HG02970 (cell line): ENCODE data around the gene APH1A.
"Not testable (repeated sequence)": the region's sequence is repeated elsewhere in the genome, so short reads cannot be mapped to it uniquely, and the experiment has no call there.

Source experiments
- ATAC-seq: cut with Tn5 transposase; IDR thresholded peaks from one replicate; pipeline ENCODE4 v1.9.1; 2021; ENCODE audit warnings: mild to moderate bottlenecking, moderate library complexity, moderate number of reproducible peaks; ENCODE audit not compliant: unreplicated experiment, low FRiP score

The APH1A gene

DNA sequence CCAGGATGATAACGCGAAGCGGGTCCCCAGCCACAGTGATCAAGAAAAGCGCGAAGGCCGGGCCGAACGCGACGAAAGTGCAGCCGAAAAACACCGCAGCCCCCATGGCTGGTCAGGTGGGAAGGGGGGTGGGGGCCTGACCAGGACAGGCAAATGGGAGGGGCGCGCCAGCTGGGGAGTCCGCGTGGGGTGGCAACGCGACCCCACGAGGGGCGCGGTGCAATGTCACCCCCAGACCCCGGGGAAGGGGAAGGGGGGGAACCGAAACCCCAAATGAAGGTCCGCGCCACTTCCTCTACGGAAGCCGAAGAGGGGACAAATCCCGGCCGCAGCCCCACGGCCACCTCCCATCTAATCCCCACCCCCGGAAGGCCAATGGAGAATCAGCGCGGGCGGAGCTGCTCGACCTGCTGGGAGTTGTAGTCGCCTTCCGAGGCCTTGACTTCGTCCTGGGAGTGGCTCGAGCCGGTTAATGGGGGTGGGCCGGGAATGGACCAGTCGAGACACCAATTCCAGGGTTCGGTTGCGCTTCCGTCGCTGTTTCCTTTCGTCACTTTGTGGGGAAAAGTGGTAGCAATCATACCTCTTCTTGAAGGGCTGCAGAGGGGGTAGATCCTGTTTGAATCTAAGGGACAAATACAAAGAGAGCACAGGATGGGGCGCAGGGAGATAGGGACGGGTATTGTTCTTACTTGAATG, at the start of gene APH1A:
Gene APH1A, minus strand, starts transcription at position 312 of the 699 bp plus-strand sequence. Its CDS starts 206 bp downstream, at position 106.
- ATAC-seq, result peak; percentile 77

DNA sequence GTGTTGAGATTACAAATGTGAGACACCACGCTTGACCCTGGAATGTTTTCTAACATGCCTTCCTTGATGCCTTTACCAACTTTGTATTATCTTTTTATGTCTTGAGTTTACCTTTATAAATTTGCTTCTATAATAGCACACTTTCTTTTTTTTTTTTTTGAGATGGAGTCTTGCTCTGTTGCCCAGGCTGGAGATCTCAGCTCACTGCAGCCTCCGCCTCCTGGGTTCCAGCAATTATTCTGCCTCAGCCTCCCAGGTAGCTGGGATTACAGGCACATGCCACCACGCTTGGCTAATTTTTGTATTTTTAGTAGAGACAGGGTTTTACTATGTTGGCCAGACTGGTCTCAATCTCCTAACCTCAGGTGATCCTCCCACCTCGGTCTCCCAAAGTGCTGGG, 45.9 kb upstream of the APH1A start:
- not testable (repeated sequence) for ATAC-seq

DNA sequence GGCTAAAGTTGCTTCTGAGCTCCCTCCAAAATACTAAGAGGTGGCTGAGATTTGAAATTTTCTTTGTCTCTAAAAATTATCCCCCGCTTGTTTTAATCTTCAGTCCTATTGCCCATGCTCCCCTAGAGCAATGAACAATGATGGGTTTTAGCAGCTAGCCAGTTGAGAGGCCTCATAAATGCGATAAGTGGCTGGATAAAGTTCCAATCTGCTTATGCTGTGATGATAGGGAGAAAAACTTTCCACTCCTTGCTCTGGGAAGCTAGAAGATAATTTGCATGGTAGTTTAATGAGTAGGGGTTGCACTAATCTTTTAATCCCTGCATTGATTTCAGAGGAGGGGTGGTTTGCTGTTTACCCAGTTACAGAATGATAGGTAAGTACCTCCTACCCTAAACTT, 42.9 kb upstream of the APH1A start:
- no peak for ATAC-seq

DNA sequence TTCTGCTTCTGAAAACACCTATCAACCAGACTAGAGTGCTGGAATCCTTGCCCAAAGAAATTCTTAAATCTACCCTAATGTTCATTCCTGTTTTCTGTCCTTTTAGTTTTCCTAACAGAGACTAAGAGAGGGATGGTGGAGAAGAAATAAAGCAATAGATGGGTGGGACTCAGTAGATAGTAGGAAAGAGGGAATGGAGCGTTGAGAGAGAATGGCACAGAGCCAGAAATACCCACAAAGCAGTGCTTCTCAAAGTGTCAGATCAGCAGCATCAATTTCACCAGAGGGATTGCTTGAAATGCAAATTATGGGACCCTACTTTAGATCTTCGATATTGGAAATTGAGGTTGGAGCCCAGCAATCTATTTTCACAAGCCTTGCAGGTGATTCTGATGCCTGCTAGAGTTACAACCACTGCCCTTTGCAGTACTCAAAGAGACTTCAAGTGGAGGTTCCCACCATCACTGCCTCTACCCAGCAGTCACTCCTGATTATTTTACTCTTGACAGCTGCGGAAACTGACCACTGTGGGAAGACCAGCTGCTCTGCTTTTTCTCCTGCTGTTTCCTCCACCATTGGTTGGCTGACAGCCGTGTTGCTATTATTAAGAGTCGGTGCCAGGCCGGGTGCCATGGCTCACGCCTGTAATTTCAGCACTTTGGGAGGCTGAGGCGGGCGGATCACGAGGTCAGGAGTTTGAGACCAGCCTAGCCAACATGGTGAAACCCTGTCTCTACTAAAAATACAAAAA, 41.1 kb upstream of the APH1A start:
- no peak for ATAC-seq

DNA sequence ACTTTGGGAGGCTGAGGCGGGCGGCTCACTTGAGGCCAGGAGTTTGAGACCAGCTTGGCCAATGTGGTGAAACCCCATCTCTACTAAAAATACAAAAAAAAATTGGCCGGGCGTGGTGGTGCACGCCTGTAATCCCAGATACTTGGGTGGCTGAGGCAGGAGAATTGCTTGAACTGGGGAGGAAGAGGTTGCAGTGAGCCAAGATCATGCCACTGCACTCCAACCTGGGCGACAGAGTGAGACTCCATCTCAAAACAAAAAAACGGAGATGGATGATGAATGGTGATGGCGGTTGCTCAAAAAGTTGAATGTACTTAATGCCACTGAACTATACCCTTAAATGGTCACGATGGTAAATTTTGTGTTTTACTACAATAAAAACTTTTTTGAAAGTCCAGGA, 39.8 kb upstream of the APH1A start:
- not testable (repeated sequence) for ATAC-seq

DNA sequence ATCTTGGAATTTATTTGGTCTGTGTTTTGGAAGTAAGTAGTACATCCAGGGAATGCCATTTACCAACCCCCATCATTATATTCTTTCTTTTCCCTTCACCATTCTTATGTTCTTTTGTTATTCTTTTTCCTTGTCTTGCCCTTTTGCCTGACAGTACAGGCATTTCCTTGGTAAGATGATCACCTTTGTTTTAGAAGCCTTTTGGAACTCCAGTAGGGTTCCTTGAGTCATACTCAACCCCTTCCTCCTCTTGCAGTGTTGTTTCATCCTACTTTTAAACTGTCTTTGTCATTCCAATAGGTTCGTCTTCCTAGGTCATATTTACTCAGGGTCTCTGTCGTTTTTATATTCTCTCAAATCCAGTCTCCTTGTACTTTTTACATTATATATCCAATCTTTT, 34.1 kb upstream of the APH1A start:
- no peak for ATAC-seq

DNA sequence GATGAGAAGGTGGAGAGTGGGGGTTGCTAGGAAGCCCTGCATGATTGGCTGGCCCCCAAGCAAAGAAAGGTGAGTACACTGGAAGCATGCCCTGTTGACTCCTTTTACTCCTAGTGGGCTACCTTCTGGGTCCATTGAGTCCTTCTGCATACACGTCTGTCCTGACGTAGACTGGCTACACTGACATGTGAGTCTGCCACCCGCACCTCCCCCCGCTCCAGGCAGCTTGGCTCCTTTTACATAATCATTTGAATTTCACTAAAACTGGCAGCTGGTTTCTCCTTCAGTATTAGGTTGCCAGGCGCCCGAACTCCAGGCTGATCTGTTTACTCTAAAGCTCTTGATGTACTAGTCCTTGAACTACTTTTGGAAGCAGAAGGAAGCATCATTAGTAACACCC, 33.5 kb upstream of the APH1A start:
- no peak for ATAC-seq

DNA sequence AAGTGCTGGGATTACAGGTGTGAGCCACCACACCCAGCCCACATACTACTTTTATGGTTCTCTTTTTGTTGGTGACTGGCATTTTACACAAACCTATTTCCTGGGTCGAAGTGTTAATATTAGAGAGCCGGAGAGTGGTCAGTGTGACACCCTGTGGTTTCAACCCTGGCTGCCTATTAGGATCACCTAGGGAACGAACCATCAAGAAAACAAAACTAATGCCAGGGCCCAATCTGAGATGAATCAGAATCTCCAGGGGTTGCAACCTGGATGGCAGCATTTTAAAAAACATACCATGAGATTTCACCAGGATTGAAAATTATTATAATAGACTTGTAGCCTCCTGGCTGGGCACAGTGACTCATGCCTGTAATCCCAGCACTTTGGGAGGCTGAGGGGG, 30.9 kb upstream of the APH1A start:
- no peak for ATAC-seq

DNA sequence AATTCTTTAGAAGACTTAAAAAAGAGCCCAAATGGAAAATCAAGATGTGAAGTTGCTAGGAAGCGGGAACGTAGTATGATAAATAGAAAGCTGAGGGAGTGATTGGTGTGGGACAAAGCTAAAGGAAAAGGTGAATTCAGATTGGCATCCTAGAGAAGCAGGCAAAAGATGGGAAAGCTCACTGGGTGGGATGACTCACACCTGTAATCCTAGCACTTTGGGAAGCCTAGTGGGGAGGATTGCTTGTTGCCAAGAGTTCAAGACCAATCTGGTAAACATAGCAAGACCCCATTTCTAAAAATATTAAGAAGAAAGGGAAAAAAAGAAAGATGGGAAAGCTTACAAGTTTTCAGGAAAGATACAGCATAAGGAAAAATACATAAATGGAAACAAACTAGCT, 26.7 kb upstream of the APH1A start:
- ATAC-seq, result no peak

DNA sequence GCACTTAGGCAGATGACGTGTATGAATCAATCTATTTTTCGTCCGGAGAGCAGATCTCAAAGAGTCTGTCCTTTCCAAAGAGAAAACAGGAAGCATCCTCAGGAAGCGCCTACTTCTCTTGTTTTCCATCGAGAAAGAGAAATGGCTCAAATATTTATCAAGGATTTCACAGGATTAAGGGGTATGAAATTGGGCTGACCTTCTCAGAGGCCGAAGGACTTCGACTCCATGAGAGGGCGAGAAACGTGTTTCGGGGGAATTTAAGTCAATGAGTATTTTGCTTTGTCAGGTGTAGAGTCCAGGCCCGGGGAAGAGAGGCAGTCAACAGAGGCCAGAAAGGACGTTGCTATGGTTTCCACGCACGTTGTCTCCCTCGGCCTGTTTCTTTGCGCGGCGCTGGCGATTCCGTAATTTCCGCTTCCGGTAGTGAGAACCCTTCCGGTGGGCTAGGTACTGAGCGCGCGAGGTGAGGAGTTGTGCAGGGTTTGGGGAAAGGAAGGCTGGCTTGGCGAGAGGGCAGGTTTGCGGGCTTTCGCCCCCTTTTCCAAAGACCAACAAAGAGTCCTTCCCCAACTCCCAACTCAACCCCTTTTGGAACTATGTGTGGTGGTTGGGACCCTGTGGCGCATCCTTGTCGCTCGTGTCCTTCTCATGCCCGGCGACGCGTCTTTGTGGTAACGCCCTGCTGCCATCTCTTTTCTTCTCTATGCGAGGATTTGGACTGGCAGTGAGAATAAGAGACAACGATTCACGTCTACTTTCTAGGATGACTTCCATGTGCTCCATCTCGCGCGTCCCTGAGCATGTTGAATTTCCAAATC, 24.8 kb upstream of the APH1A start, which contains the start of gene MRPS21:
Gene MRPS21, plus strand, starts transcription at position 429 of the 821 bp plus-strand sequence. CDS start 506 bp downstream, outside the sequence.
- peak; percentile 79 for ATAC-seq

DNA sequence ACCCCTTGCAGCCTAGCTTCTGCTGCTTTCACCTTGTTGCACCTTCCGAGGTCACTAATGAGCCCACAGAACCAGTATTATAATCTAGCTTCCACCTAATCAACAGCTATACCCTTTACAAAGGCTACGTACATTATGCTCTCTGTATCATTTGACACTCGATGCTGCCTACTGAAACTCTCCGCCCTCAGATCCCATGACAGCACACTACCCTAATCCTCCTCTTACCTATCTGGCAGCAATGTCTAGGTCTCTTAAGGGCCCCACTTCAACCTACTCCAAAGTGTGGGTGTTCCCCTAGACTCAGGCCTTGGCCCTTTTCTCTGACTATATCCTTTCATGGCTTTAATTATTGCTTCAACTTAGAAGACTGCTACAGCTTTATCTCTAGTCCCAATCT, 20.0 kb upstream of the APH1A start:
- no peak for ATAC-seq

DNA sequence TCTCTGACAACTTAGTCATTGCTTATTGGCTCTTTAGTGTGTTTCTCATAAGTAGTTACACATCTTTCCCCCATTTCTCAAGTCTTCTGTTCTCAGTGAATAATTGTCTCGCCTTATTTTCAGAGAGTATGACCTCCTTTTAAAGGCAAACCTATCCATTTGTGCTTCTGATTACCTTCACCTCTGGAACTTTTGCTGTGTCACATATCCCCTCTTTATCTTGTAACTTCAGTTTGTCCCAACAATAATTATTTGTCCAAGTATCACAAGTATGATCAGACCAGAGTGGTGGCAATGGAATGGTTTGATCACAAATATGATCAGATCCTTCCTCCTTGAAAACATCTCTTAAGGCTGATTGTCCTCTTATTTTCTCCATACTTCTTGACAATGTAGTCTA, 19.6 kb upstream of the APH1A start:
- no peak for ATAC-seq

DNA sequence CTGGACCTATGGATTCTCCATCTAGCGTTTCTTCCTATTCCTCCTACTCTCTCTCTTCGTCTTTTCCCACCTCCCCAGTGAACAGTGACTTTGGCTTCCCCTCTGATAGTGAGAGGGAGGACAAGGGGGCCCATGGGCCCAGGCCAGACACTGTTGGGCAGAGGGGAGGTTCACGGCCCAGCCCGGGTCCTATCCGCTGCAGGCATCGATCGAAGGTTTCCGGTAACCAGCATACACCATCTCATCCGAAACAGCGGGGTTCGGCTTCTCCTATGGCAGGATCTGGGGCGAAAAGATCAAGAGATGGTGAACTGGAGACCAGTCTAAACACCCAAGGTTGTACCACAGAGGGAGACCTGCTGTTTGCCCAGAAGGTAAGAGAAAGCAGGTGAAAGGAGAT, 14.4 kb upstream of the APH1A start:
- no peak for ATAC-seq

DNA sequence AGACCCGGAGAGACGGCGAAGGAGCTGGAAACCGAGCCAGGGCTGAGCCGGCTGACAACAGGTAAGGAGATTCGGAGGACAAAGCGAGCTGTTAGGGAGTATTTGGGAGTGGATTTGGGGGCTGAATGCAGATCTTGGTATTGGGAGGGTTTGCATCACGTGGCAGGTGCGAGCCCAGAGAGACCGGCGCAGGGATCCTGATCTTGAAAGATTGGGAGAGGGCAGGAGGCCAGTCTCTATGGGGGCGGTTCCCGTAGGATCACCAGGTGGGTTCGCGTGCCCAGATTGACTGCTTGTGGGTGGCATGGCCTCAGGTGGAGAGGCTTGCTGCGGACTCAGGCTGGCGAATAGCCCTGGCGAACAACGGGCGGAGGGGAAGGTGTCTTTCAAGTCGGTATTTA, 13.7 kb upstream of the APH1A start:
- no peak for ATAC-seq

DNA sequence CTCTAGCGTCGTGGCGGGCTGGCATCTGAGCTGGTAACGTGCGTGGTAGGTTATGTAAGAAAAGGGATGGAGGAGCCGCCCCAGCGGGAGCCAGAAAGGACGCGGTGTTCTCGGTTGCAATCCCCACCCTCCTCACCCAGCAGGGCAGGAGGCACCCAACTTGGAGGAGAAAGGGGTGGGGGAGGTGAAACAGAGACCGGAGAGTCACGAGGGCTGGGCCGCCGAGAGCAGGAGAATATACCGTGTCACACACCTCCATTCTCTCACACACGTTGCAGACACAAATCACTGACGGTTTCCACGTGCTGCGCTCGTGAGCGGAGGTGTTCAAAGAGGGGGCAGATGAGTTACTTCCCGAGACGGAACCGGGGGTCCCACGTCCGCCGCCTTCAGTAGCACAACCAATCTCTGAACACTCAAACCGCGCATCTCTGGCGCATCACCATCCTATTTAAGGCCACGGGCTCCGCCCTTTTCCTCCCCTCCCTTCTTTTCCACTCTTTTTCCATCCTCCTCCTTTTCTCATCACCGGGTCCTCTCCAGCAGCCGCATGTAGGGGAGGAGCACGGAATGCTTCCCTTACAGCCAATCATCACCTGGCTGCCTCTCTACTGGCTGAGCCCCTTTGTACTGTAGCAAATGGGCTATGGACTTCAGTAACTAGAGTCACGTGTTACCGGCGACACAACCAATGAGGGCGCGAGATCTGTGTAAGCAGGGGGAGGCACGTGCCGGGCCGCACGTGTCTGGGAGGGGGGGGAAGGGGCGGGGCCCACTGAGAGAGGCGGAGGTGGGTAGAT, 13.1 kb upstream of the APH1A start, which contains the start of gene CIART:
Gene CIART, plus strand, starts transcription at position 797 of the 800 bp plus-strand sequence. CDS start 714 bp downstream, outside the sequence.
- no peak for ATAC-seq

DNA sequence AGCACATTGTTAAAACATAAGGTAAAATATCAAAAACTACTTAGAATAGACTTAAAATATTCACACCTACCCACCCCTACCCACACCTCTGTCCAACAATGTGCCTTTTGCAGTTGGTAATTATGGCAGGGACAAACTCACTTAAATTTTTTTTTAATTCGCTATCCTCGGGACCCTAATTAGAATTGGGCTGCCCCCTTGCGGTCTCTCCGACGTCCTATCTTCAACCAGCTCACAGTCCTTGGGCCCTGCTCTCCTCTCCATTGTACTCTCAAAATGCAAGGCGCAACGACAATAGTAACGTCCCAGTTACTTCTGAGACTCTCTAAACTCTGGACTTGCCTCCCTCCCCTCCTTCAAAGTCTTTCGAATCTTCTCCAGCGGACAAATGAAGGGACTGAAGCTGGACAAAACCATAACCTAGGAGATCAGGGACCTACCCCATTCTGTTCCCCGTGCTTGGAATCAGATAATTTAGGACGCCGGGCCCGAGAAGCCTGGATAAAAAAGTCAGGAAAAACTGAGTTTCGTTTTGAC, 12.5 kb upstream of the APH1A start:
- no peak for ATAC-seq

DNA sequence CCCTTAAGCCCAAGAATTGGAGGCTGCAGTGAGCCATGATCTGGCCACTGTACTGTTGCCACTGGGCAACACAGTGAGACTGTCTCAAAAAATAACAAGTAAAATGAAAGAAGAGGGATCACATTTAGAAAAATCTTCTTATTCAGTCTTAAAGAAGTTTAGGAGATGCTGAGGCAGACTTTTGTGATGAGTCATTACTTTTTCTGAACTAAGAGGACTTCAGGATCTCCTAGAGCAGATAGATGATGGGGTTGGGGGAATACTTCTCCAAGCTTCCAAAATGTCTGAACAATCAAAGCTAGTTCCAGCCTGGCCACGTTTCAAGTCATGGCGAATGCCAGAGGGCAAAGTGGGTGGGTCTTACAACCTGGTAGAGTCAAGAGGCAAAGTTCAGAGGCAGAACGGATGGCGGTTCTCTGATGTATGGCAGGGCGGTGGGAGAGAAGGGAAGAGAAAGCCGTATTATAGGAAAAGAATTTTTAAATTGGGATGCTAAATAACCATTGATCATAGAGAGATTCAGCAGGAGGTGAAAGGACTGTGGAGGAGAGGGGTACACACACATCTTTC, 11.4 kb upstream of the APH1A start:
- ATAC-seq, result no peak

DNA sequence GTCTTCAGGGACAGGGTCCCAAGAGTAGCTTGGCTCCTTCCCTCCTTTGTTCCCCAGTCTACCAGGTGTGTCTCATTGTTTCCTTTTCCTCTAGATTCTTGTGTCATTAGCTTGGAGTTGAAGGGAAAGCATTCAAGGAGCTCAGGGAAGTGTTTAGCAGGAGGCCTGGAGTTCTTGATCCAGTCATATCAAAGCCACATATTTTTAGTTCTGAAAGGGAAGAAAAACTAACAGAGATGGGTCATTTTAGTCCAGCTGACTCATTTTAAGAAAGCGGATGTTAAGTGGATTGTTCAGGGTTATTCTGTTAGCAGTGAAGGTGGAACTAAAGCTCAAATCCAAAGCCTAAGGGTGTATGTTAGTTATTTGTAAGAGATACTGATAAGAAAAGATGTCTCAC, 4.5 kb upstream of the APH1A start:
- no peak for ATAC-seq

DNA sequence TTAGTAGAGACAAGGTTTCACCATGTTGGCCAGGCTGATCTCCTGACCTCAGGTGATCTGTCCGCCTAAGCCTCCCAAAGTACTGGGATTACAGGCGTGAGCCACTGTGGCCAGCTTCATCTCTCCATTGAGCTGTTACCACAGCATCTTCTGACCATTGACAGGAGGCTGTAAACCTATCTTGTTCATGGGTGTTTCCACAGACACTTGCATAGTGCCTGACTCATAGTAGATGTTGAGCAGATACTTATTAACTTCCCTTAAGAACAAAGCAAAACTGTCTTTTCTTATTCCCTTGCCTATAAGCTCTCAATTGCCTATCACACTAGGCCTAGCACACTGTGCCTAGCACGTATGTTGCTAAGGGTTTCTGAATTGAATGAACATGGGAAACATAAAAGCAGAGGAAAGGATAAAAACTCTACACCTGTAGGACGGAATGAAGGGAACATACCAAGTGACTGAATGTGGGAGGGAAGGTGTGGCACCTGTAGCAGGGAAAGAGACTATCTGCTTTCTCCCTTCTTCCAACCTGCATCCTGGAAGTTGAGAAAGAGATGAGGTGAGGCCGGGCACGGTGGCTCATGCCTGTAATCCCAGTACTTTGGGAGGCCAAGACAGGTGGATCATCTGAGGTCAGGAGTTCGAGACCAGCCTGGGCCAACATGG, 2.6 kb upstream of the APH1A start:
- no peak for ATAC-seq
